NCI-H82 (cell line): Measurements from ENCODE around the gene NCOA5.

Source experiments
- DNase-seq: peaks from one replicate; lab custom pipeline; 2025; lab: John Stamatoyannopoulos, UW

The NCOA5 gene

GRCh38 chr20:46040902-46041535 lies 48.7 kb downstream of the NCOA5 start:
- DNase-seq, result peak; percentile 28

DNA sequence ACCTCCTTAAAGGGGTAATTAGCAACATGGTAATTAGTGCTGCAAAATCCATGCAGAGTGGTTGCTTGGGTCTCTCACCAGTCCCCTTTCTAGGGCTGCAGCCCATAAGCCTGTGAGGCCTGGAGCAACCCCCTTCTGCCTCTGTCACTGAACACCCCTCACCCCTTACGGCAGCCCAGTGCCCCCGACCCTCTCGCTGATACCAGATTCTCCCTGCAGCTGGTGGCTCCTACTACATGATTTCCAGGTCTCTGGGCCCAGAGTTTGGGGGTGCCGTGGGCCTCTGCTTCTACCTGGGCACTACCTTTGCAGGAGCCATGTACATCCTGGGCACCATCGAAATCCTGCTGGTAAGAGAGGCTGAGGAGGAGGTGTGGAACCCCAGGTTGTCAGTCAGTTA lies 52.7 kb downstream of the NCOA5 start:
- DNase-seq, result no peak

DNA sequence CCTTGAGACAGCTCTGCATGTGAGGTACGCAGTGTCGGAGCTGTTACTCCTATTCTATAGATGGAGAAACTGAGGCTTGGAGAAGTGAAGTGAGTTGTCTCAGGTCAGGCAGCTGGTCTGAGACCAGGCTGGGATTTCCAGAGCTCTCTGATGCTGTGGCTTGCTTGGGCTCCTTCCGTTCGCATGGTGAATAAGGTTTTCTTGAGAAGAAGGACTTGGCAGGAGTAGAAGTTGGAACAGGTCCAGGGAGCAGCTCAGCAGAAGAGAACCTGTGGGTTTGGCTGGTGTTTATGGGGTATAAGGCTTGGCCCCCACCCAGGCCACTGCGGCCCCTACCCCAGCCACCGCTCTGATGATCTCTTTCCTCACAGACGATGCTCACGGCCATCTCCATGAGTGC lies 53.4 kb downstream of the NCOA5 start:
- DNase-seq, result no peak

DNA sequence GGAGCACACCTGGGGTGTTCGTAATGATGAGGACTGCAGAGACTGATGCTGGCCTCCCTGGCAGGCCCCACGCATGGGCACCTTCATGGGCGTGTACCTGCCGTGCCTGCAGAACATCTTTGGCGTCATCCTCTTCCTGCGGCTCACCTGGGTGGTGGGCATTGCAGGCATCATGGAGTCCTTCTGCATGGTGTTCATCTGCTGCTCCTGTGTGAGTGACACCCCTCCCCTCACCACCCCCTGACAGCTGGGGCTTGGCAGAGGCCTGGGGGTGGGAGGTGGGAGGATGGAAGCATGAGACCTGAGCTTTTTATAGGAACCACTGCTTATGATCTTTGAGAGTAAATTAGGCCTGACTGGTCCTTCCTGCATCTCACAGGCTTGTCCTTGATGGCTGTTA lies 54.0 kb downstream of the NCOA5 start:
- DNase-seq, result no peak

GRCh38 chr20:46035253-46035652 lies 54.5 kb downstream of the NCOA5 start:
- DNase-seq, result no peak

DNA sequence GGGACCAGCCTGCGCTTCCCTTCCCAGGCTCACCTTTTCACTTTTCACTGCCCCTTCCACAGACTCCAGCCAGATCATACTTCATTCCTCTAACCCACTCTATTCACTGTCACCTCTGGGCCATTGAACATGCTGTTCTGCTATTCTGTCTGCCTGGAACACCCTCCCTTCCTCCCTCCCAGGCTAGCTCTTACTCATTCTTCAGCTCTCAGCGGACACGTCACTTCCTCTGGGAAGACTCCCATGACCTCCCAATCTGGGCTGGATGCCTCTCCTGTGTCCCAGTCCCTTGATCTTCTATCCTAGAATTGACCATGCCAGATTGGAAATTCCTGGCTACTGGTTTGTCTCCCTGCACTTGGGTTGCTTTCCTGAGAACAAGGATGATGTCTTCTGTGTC lies 55.7 kb downstream of the NCOA5 start:
- no peak for DNase-seq

- DNase-seq, result peak; percentile 93
Observed at GRCh38 chr20:46031701-46032254, 58.0 kb downstream of the NCOA5 start.

- DNase-seq, result no peak
Observed at GRCh38 chr20:46031014-46031569, 58.7 kb downstream of the NCOA5 start.

- DNase-seq, result peak; percentile 27
Observed at GRCh38 chr20:46030284-46031013, 59.3 kb downstream of the NCOA5 start.

GRCh38 chr20:46028772-46029371 lies 60.9 kb downstream of the NCOA5 start, which contains the start of gene SLC12A5:
SLC12A5 (plus strand) TSS chr20:46029215; CDS start chr20:46029345, 130 bp downstream.
- DNase-seq, result peak; percentile 59

DNA sequence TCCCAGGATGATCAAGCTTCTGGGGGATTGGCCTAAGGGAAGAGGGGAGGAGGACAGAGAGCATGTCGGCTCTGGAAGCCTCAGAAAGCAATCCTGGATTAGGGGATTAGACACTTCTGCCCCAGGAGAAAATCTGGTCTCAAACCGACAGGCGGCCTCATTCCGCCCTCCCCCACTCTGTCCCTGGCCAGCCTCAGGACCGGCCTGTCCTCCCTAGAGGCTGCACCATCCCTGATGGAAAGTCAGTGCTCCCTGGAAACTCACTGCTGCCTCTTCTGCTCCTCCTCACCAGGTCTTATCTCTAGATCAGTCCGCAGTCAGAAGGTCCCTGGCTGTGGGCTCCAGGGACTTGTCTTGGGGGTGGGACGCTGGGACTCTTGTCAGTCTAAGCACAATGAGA lies 61.7 kb downstream of the NCOA5 start:
- DNase-seq, result peak; percentile 90

DNA sequence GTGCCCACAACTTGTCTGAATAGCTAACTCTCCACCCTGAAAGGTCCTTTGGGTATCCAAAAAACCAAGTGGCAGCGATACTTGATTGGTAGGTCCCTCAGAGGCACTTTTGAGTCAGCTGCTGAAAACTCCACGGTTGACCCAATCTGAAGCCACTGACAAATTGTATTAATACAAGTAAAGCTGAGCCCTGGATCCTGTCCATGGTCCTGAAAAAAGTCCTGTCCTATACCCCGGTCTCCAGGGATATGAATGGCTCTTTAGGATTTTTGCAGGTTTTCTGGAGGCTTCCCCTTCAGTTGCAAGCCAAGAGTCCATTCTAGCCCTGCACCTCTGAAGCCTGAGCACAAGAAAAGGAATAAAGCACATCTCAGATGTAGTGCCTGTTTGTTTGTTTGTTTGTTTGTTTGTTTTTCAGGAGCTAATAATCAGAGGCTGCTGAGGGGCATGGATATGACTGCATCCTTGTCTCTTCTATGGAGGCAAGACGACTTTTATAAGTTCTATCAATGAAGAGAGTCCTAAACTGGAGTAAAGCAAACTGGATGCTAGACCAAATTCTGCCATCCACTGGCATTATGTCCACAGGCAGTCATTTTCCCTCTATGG lies 62.4 kb downstream of the NCOA5 start:
- peak; percentile 44 for DNase-seq

DNA sequence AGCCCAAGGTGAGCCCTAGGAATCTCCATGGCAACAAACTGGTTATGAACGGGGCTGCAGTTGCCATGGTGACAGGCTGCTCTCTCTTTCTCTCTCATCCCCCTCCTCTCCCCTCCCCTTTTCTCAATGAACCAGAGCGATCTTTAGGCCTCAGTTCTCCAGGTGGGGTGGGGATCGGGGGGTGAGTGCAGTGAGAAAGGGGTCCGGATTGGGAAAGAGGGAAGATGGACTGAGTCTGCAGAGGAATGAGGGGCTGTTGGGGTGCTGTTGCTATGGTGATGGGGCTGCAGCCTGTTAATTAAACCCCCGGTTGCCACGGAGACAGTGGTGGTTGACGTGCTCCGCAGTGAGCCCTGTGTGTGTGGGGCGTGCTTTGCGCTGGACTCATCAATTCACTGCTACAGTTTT lies 64.4 kb downstream of the NCOA5 start:
- DNase-seq, result no peak

- no peak for DNase-seq
Observed at GRCh38 chr20:46023999-46024398, 65.8 kb downstream of the NCOA5 start.

GRCh38 chr20:46023148-46023484 lies 66.6 kb downstream of the NCOA5 start:
- no peak for DNase-seq

DNA sequence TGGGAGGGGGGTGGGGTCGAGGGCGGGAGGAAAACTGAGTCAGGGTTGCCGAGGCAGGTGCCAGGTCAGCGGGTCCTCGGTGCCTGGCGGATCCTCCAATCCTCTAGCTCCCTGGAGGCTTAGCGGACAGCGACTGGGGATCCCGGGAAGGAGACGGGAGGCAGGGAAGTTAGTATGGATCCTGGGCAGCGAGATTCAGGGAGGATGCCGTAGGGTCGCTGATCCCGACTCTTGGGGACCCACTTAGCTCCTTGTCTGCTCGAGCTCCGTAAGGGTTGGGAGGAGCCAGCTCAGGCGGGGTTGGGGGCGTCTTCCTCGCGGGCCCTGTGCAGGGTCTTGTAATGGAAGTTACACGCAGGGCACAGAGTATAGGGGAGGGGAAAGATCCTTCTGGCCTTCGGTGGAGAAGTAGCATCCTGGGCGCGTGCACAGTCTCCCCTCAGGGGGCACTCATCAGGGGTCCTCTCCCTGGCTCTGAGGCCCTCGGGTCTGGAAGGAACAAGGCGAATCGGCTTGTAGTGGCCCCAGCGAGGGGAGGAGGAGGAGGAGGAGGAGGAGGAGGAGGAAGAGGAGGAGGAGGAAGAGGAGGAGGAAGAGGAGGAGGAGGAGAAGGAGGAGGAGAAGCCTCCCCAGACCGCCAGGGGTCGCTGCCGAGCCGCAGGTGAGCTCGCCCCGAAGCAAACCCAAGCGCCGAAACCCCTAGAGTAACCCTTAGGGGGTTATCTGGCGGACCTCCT lies 67.2 kb downstream of the NCOA5 start:
- peak; percentile 80 for DNase-seq

GRCh38 chr20:46021361-46022359 lies 68.1 kb downstream of the NCOA5 start:
- peak; percentile 97 for DNase-seq

GRCh38 chr20:46020555-46020954 lies 69.2 kb downstream of the NCOA5 start:
- peak; percentile 95 for DNase-seq

- no peak for DNase-seq
Observed at GRCh38 chr20:46018611-46019010, 71.2 kb downstream of the NCOA5 start.

- no peak for DNase-seq
Observed at GRCh38 chr20:46018112-46018511, 71.7 kb downstream of the NCOA5 start.
